Inflammatory macrophage (primary cell): ENCODE results near the gene ACR.

Experiments used
- DNase-seq, 2 donors: peaks; one replicate each; pipeline ENCODE4 v3.0.0-alpha.2; 2020 to 2022
- total RNA-seq, 18 experiments: gene quantifications; one replicate each; lab custom pipeline; 2026; ENCODE audit warnings: mixed read lengths in 6 of 18, inconsistent platforms in 2 of 18; lab: John Stamatoyannopoulos, UW

Gene ACR
- total RNA-seq, result 0 to 0.04 (median 0) reads per million in 18 experiments

GRCh38 chr22:50737728-50738648 is at the start of gene ACR:
TSS of gene ACR (plus strand) at chr22:50738204. CDS start at chr22:50738236, 32 bp downstream.
- no peak for DNase-seq

DNA sequence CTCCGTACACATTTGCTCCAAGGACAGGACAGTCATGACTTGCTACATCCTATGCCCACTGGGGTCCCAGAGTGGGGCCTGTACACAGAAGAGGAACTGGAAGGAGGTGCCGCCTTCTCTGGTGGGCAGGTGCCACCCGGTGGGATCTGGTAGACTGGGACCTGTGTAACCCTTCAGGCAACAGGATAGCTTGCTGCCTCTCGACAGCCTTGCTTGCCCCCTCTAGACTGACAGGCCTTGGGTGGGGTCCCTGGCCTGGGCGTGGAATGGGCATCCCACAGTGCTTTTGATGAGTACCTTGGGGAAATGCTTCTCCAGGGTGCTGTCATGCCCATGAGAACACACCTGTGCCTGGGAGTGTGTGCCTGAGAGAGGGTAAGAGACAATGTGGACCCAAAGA is 49.6 kb upstream of the ACR start:
- DNase-seq, result no peak

DNA sequence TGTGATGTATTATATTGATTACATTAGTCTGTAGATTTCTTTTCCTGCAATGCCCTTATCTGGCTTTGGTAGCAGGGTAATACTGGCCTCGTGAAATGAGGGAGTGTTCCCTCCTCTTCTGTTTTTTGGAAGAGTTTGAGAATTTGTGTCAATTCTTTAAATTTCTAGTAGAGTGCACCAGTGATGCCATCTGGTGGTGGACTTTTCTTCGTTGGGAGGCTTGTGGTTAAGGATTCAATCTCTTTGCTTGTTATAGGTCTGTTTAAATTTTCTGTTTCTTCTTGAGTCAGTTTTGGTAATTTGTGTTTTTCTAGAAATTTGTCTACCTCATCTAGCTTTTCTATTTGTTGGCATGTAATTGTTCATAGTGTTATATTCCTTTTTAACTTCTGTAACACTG is 46.5 kb upstream of the ACR start:
- DNase-seq, result peak; percentile 65 to 68

GRCh38 chr22:50693462-50693861 is 44.5 kb upstream of the ACR start:
- no peak for DNase-seq

DNA sequence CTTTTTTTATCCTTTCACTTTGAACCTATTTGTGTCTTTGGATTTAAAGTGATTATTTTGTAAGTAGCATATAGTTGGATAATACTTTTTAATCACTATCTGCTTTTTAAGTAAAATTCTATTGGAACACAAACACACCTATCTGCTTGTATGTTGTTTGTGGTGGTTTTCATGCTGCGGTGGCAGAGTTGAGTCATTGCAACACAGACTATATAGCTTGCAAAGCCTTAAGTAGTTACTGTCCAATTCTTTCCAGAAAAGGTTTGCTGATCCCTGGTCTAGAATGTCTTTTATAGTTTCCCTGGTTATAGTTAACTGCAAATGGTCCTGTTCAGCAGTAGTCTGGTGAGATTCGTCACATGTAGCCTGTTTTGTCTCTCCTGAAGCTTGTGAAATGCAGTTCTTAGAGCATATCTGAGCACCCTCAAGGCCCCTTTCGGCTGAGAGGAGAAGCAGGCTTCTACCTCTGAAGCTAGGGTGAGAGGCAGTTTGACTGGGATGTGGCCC is 43.9 kb upstream of the ACR start:
- DNase-seq, result no peak

GRCh38 chr22:50694766-50695420 is 43.1 kb upstream of the ACR start:
- no peak for DNase-seq

- no peak for DNase-seq
These were observed 42.4 kb upstream of the ACR start for GRCh38 chr22:50695421-50696250.

GRCh38 chr22:50696251-50696798 is 41.7 kb upstream of the ACR start:
- no peak for DNase-seq

DNA sequence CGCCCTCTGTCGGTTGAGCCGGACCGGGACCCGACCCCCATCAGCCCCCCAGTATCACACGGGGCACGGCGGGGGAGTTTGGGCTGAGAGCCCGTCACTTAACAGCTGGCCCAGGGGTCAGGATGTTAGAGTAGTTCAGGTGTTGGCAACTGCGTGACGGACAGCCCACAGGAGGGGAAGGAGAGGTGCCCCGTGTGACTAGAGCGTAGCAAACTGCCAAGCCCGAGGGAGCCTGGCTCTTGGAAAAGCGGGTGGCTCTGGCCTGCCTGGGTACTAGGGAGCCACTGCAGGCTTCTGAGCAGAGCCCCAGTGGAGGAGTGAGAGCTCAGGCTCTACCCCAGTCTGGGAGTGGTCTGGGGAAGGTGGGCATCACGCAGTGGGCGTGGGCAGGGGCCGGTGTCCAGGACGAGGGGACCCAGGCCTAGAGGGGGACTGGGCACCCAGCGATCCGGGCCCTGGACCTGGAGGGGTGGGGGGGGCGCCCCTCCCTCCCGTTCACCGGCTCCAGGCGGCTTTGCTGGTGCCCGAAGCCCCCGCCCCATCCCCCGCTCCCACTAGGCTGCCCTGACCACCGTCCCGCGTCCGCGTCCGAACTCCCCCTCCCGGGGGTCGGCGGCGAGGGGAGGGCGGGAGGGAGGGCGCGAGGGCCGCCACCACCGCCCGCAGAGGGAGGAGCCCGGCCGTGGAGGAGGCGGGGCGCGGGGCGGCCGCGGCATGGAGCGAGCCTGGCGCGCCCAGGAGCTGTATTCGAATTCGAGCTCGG is 41.0 kb upstream of the ACR start:
- no peak for DNase-seq

GRCh38 chr22:50697667-50698506 is 40.1 kb upstream of the ACR start:
- DNase-seq, result no peak

- DNase-seq, result no peak
These were observed 39.5 kb upstream of the ACR start for GRCh38 chr22:50698546-50698945.

- DNase-seq, result no peak
These were observed 38.8 kb upstream of the ACR start for GRCh38 chr22:50699001-50699755.

- DNase-seq, result no peak
These were observed 38.1 kb upstream of the ACR start for GRCh38 chr22:50699756-50700386.

DNA sequence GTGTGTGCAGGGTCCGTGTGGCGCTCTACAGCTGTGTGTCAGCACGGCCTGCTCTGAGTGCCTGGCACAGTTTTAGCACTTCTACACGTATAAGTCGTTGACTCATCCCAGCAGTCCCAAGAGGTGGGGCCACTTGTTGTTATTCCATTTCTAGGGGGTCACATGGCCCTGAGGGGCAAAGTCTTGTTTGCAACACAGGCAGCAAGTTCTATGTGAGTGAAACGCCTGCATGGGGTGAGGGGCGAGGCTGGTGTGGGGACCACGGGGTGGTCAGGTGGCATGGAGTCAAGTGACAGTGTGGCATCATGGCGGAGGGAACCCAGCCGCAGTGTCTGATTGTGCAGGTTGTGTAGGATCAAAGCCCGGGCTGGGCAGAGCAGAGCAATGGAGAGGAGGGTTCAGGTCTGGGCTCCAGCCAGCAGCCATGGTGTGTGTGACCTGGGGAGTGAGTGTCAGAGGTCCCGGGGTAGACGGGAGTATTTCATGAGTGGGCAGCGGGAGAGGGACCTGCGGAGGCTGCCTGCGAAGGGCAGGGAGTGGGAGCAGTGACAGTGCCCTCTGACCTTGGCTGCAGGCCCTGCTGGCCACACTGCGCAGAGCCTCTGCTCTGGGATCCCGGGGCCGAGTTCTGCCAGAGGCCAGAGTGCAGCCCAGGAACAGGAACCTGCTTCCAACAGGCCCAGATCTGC is 37.5 kb upstream of the ACR start:
- no peak for DNase-seq

- no peak for DNase-seq
These were observed 37.0 kb upstream of the ACR start for GRCh38 chr22:50701076-50701419.

- DNase-seq, result no peak
These were observed 36.4 kb upstream of the ACR start for GRCh38 chr22:50701428-50702154.

DNA sequence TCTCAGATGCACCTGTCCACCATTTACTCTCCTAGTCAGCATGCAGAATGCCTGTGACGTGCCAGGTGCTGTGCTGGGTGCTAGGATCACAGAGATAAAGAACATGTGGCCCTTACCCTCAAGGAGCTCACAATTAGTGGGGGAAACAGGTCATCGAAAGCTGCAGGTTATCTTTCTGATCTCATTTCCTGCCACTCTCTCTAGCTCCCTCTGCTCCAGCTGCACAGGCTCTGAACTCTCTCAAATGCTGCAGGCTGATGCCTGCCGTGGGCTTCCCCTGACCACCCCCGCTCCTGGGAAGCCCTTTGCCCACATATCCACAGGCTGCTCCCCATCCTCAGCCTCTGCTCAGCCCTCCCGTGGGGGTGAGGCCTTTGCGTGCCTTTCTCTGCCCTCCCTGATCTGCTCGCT is 35.7 kb upstream of the ACR start:
- DNase-seq, result no peak
